ENCODE results near the gene SLC6A3. TPM values are rescaled to one million over a fixed set of nuclear protein-coding genes. Genes with fewer than 3 reads are reported as not detected.

Gene SLC6A3
- total RNA-seq, 1 donor from 2014 or later: not detected

GRCh38 chr5:1406681-1407640 lies 38.3 kb downstream of the SLC6A3 start:
- TF ChIP-seq CTCF (IDR thresholded peaks at IDR 0.05): no peak
- H3K4me3 Mint-ChIP-seq (ENCODE audit: unreplicated experiment): no peak overlapping the region
- H3K36me3 Mint-ChIP-seq (ENCODE audit: low read depth): no peaks in the 10 kb centered on the region
- no peak overlapping the region for H3K27ac Mint-ChIP-seq (ENCODE audit: unreplicated experiment)
- peaks cover 41% of the 10 kb centered on the region for H3K27me3 Mint-ChIP-seq (ENCODE audit: low read depth)
- H3K9me3 Mint-ChIP-seq (ENCODE audit: low read depth): no peaks in the 10 kb centered on the region
- H3K4me1 Mint-ChIP-seq (ENCODE audit: low read depth): no peaks in the 10 kb centered on the region
- peak; percentile 79 for DNase-seq (ENCODE audit: low spot score)

- DNase-seq (ENCODE audit: low spot score): peak; percentile 88
- peaks cover 39% of the 10 kb centered on the region for H3K27me3 Mint-ChIP-seq (ENCODE audit: low read depth)
- no peaks in the 10 kb centered on the region for H3K36me3 Mint-ChIP-seq (ENCODE audit: low read depth)
- H3K4me1 Mint-ChIP-seq (ENCODE audit: low read depth): no peaks in the 10 kb centered on the region
- no peaks in the 10 kb centered on the region for H3K9me3 Mint-ChIP-seq (ENCODE audit: low read depth)
- no peak for TF ChIP-seq CTCF (IDR thresholded peaks at IDR 0.05)
- no peak overlapping the region for H3K4me3 Mint-ChIP-seq (ENCODE audit: unreplicated experiment)
- no peak overlapping the region for H3K27ac Mint-ChIP-seq (ENCODE audit: unreplicated experiment)
These were observed 39.4 kb downstream of the SLC6A3 start for GRCh38 chr5:1405539-1406530.

- no peaks in the 10 kb centered on the region for H3K4me1 Mint-ChIP-seq (ENCODE audit: low read depth)
- no peak overlapping the region for H3K4me3 Mint-ChIP-seq (ENCODE audit: unreplicated experiment)
- no peaks in the 10 kb centered on the region for H3K9me3 Mint-ChIP-seq (ENCODE audit: low read depth)
- H3K36me3 Mint-ChIP-seq (ENCODE audit: low read depth): no peaks in the 10 kb centered on the region
- peak; percentile 72 for DNase-seq (ENCODE audit: low spot score)
- no peak for TF ChIP-seq CTCF (IDR thresholded peaks at IDR 0.05)
- H3K27ac Mint-ChIP-seq (ENCODE audit: unreplicated experiment): no peak overlapping the region
- peaks cover 38% of the 10 kb centered on the region for H3K27me3 Mint-ChIP-seq (ENCODE audit: low read depth)
These were observed 40.1 kb downstream of the SLC6A3 start for GRCh38 chr5:1405121-1405520.

- DNase-seq (ENCODE audit: low spot score): peak; percentile 66
These were observed 41.2 kb downstream of the SLC6A3 start for GRCh38 chr5:1404062-1404461.

More at GRCh38 chr5:1404062-1404461, 41.2 kb downstream of the SLC6A3 start:
- Mint-ChIP-seq H3K36me3 (ENCODE audit: low read depth) (peaks cover 3% of the 10 kb centered on the region), H3K4me3 (ENCODE audit: unreplicated experiment) (no peak overlapping the region), H3K27me3 (ENCODE audit: low read depth) (peaks cover 37% of the 10 kb centered on the region), H3K4me1 (ENCODE audit: low read depth) (no peaks in the 10 kb centered on the region), H3K27ac (ENCODE audit: unreplicated experiment) (no peak overlapping the region), H3K9me3 (ENCODE audit: low read depth) (peaks cover 5% of the 10 kb centered on the region)
- no peak for TF ChIP-seq CTCF (IDR thresholded peaks at IDR 0.05)

Measured in chondrocyte (in vitro differentiated cells).